Measurements from ENCODE around the gene NDFIP2. TPM values are rescaled to one million over a fixed set of nuclear protein-coding genes. Genes with fewer than 3 reads are reported as not detected.

Gene NDFIP2
- total and polyA plus RNA-seq, 2 experiments from 2014 or later: 28.3 to 28.7 TPM

GRCh38 chr13:79547211-79548195 is 66.5 kb downstream of the NDFIP2 start:
- no peak overlapping the region for H3K4me3 ChIP-seq
- Mint-ChIP-seq H3K36me3 (ENCODE audit: low read depth) (no peaks in the 10 kb centered on the region), H3K4me3 (no peak overlapping the region), H3K27me3 (ENCODE audit: insufficient read depth, low read depth, poor library complexity) (no peaks in the 10 kb centered on the region), H3K27ac (peak overlapping the region; percentile 34; the same call in 1 of the 2 replicates), H3K9me3 (no peaks in the 10 kb centered on the region), H3K4me1 (peaks cover 10% of the 10 kb centered on the region)
- DNase-seq (ENCODE audit: low spot score) (no peak), ATAC-seq (no peak)
- no peaks in the 10 kb centered on the region for H3K27me3 ChIP-seq (ENCODE audit: insufficient read depth)
- no peak overlapping the region for H2AFZ ChIP-seq
- peaks cover 7% of the 10 kb centered on the region; the same call in 1 of the 2 replicates for H3K4me1 ChIP-seq (ENCODE audit: insufficient read depth)
- no peaks in the 10 kb centered on the region for H4K20me1 ChIP-seq (replicated peaks; ENCODE audit: insufficient read depth)
- TF ChIP-seq EZH2phosphoT487 (IDR thresholded peaks at IDR 0.05; ENCODE audit: unreplicated experiment) (no peak), ZNF331 (CRISPR knock-in tag; IDR thresholded peaks at IDR 0.05; ENCODE audit: low read depth) (no peak), CREB1 (CRISPR knock-in tag; IDR thresholded peaks at IDR 0.05; ENCODE audit: low read depth) (no peak), CTCF (conservative IDR thresholded peaks at IDR 0.05; ENCODE audit: low read depth in 2 of 2) (no peak), REST (IDR thresholded peaks at IDR 0.05; ENCODE audit: unreplicated experiment) (no peak), EZH2 (IDR thresholded peaks at IDR 0.05; ENCODE audit: low read depth, unreplicated experiment) (no peak), POLR2AphosphoS5 (IDR thresholded peaks at IDR 0.05; ENCODE audit: low read depth) (no peak), NANOG (IDR thresholded peaks at IDR 0.05; ENCODE audit: borderline replicate concordance) (no peak), ETS1 (IDR thresholded peaks at IDR 0.05) (no peak), JUNB (IDR thresholded peaks at IDR 0.05; ENCODE audit: unreplicated experiment) (no peak), ZNF114 (CRISPR knock-in tag; IDR thresholded peaks at IDR 0.05) (no peak), STAT1 (IDR thresholded peaks at IDR 0.05; ENCODE audit: unreplicated experiment) (no peak), ZNF462 (CRISPR knock-in tag; IDR thresholded peaks at IDR 0.05) (no peak)
- H3K4me2 ChIP-seq: no peak overlapping the region
- H3K27ac ChIP-seq (ENCODE audit: low read depth): no peak overlapping the region
- no peaks in the 10 kb centered on the region for H3F3A ChIP-seq (replicated peaks; ENCODE audit: low read depth)
- H3K9me2 ChIP-seq (ENCODE audit: insufficient read depth): no peaks in the 10 kb centered on the region
- no peaks in the 10 kb centered on the region for H3K79me2 ChIP-seq (replicated peaks; ENCODE audit: insufficient read depth)
- no peaks in the 10 kb centered on the region for H3K36me3 ChIP-seq (ENCODE audit: insufficient read depth)

All from GM23338 (cell line).